Lower leg skin (tissue), 3 donors: ENCODE measurements around the gene ARHGAP9.

ENCODE experiments used
- CTCF ChIP-seq, 3 donors: fragments of 450-650 bp; IDR thresholded peaks; one replicate each; pipeline ENCODE4 v1.5.1; 2016; ENCODE audit warnings: antibody characterized with exemption in 3 of 3, mild to moderate bottlenecking in 3 of 3, moderate library complexity in 2 of 3
- POLR2A ChIP-seq, 2 donors: fragments of 450-650 bp; IDR thresholded peaks; one replicate each; pipeline ENCODE4 v1.6.1; 2016 to 2017; ENCODE audit warnings: antibody characterized with exemption in 2 of 2, mild to moderate bottlenecking in 1 of 2, moderate library complexity in 1 of 2

DNA sequence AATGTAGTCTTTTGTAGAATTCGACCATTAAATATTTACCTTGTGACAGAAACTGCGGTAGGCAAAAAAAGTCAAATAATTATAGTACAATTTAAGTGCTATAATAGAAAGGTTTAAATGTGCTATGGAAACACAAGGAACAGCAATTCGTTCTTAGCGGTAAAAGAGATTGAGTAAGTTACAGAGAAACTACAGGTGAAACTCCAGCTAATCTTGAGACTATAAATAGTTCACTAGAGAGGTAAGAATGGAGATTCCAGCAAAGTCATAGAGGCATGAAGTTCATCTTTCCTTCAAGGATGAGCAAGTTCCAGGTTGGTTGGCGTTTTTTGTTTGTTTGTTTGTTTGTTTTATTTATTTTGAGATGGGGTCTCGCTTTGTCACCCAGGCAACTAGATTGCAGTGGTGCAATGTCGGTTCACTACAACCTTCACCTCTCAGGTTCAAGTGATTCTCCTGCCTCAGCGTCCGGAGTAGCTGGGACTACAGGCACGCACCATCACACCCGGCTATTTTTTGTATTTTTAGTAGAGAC lies 47.9 kb downstream of the ARHGAP9 start:
- no peak for TF ChIP-seq CTCF (IDR thresholded peaks at IDR 0.05)
- no peak for TF ChIP-seq POLR2A (IDR thresholded peaks at IDR 0.05)
